SK-N-SH (cell line): ENCODE measurements around the gene RIMS4. TPM values are rescaled to one million over a fixed set of nuclear protein-coding genes. Genes with fewer than 3 reads are reported as not detected.

Experiments used
- CTCF ChIA-PET: fragments of 300-600, 350-600 bp; formaldehyde crosslinking; extraction: SDS; loops from one replicate; lab custom pipeline; 2021; lab: Yijun Ruan, JAX
- POLR2A ChIA-PET: fragments of 350-600 bp; sonication (Branson Sonifier 250); formaldehyde crosslinking; extraction: SDS; loops from one replicate; lab custom pipeline; 2020; ENCODE audit warnings: antibody characterized with exemption, inconsistent platforms; lab: Yijun Ruan, JAX
- DNase-seq: peaks from one replicate; pipeline ENCODE4 v3.0.0; 2012
- H2AFZ ChIP-seq: fragments of 200-600 bp; sonication (generic); 2 replicates; pipeline ENCODE4 v1.8.1; 2016; ENCODE audit warnings: antibody characterized with exemption, mild to moderate bottlenecking, low read depth
- H3F3A ChIP-seq: fragments of 200-600 bp; sonication (generic); replicated peaks from 2 replicates; pipeline ENCODE3; 2016; ENCODE audit warnings: antibody characterized with exemption, mild to moderate bottlenecking; ENCODE audit not compliant: insufficient read depth
- H3K27ac ChIP-seq, 2 experiments: fragments of 200-500 bp in 1 of 2; fragments of 200-600 bp in 1 of 2; sonication (Bioruptor generic) in 1 of 2; sonication (generic), shearing (Covaris generic) in 1 of 2; 2 replicates each; pipeline versions ENCODE4 v1.5.1 to v1.6.1; 2014 to 2016; ENCODE audit warnings: low read depth in 2 of 2, inconsistent platforms in 1 of 2, low read length in 1 of 2, mild to moderate bottlenecking in 1 of 2, mixed read lengths in 1 of 2
- H3K27me3 ChIP-seq: fragments of 200-600 bp; sonication (generic), shearing (Covaris generic); 2 replicates; pipeline ENCODE4 v1.6.1; 2016; ENCODE audit warnings: mixed run types; ENCODE audit not compliant: insufficient read depth
- H3K36me3 ChIP-seq, 2 experiments: fragments of 200-500 bp in 1 of 2; fragments of 200-600 bp in 1 of 2; sonication (Bioruptor generic) in 1 of 2; sonication (generic) in 1 of 2; replicated peaks in 1 of 2; 2 replicates each; pipeline versions ENCODE3 to v1.5.1; 2014 to 2016; ENCODE audit warnings: low read length in 1 of 2, mild to moderate bottlenecking in 1 of 2; ENCODE audit not compliant: insufficient read depth in 2 of 2, control insufficient read depth in 1 of 2
- H3K4me1 ChIP-seq, 2 experiments: fragments of 200-500 bp in 1 of 2; fragments of 200-600 bp in 1 of 2; sonication (Bioruptor generic) in 1 of 2; sonication (generic), shearing (Covaris generic) in 1 of 2; 2 replicates each; pipeline versions ENCODE4 v1.5.1 to v1.6.1; 2014 to 2016; ENCODE audit warnings: low read depth in 1 of 2, low read length in 1 of 2, mixed run types in 1 of 2; ENCODE audit not compliant: insufficient read depth in 2 of 2, control insufficient read depth in 1 of 2
- H3K4me2 ChIP-seq: fragments of 200-600 bp; sonication (generic), shearing (Covaris generic); 2 replicates; pipeline ENCODE4 v1.6.1; 2017; ENCODE audit warnings: mixed run types
- H3K4me3 ChIP-seq, 2 experiments: fragments of 200-500 bp in 1 of 2; fragments of 200-600 bp in 1 of 2; sonication (Bioruptor generic) in 1 of 2; sonication (generic), shearing (Covaris generic) in 1 of 2; 2 replicates each; pipeline versions ENCODE4 v1.5.1 to v1.8.1; 2014 to 2016; ENCODE audit warnings: low read depth in 2 of 2, inconsistent platforms in 1 of 2, low read length in 1 of 2, mild to moderate bottlenecking in 1 of 2, mixed read lengths in 1 of 2, moderate library complexity in 1 of 2
- H3K79me2 ChIP-seq: fragments of 200-600 bp; sonication (generic); 2 replicates; pipeline ENCODE4 v1.8.1; 2017; ENCODE audit warnings: mild to moderate bottlenecking; ENCODE audit not compliant: insufficient read depth
- H3K9ac ChIP-seq: fragments of 200-600 bp; sonication (generic); 2 replicates; pipeline ENCODE4 v1.6.1; 2017; ENCODE audit warnings: mixed run types
- H3K9me2 ChIP-seq: fragments of 200-600 bp; sonication (generic); 2 replicates; pipeline ENCODE4 v1.6.1; 2017; ENCODE audit warnings: mixed run types
- H3K9me3 ChIP-seq: fragments of 200-600 bp; sonication (generic); 2 replicates; pipeline ENCODE4 v1.6.1; 2017; ENCODE audit warnings: mixed run types, mild to moderate bottlenecking, moderate library complexity
- H4K20me1 ChIP-seq: fragments of 200-600 bp; sonication (generic); 2 replicates; pipeline ENCODE4 v1.6.1; 2017; ENCODE audit warnings: mild to moderate bottlenecking, mixed run types; ENCODE audit not compliant: insufficient read depth
- ELF1 ChIP-seq: IDR thresholded peaks from 2 replicates; pipeline ENCODE4 v1.4.0; 2012
- FOXM1 ChIP-seq: IDR thresholded peaks from 2 replicates; pipeline ENCODE4 v1.4.0; 2012; ENCODE audit warnings: low read depth, mild to moderate bottlenecking
- GABPA ChIP-seq: IDR thresholded peaks from 2 replicates; pipeline ENCODE4 v1.4.0; 2012; ENCODE audit warnings: low read depth, mild to moderate bottlenecking
- MXI1 ChIP-seq: IDR thresholded peaks from 2 replicates; pipeline ENCODE4 v1.6.1; 2012; ENCODE audit warnings: mild to moderate bottlenecking, low read depth, low read length, improper control_type of control experiment
- NFIC ChIP-seq: IDR thresholded peaks from 2 replicates; pipeline ENCODE4 v1.4.0; 2012; ENCODE audit warnings: borderline replicate concordance
- NRF1 ChIP-seq: IDR thresholded peaks from 2 replicates; pipeline ENCODE4 v1.6.1; 2012; ENCODE audit warnings: low read depth, mild to moderate bottlenecking, low read length
- RAD21 ChIP-seq: IDR thresholded peaks from 2 replicates; pipeline ENCODE4 v1.6.1; 2012; ENCODE audit warnings: mild to moderate bottlenecking, low read length
- TAF1 ChIP-seq: IDR thresholded peaks from 2 replicates; pipeline ENCODE4 v1.6.1; 2012; ENCODE audit warnings: low read depth, mild to moderate bottlenecking, low read length, moderate library complexity, borderline replicate concordance
- USF1 ChIP-seq: IDR thresholded peaks from 2 replicates; pipeline ENCODE4 v1.4.0; 2012; ENCODE audit warnings: low read depth, borderline replicate concordance
- YY1 ChIP-seq: IDR thresholded peaks from 2 replicates; pipeline ENCODE4 v1.4.0; 2012; ENCODE audit warnings: low read depth, mild to moderate bottlenecking
- WGBS: methylation state at CpG from one replicate; pipeline ENCODE4 v1.1.6; 2017; ENCODE audit warnings: low lambda C conversion rate; 5-methylcytosine and 5-hydroxymethylcytosine counted together
- polyA plus RNA-seq, 3 experiments: library from polyadenylated mRNA; depleted of rRNA; stranded (reverse); fragments of >200 nt; gene quantifications; 2 replicates each; pipeline ENCODE4 v1.2.3, GENCODE V29; 2012
- TF ChIP-seq, protein P1 (sequence below): fragments of 150-350 bp; IDR thresholded peaks from 2 replicates; pipeline ENCODE4 v1.6.1; 2017; ENCODE audit warnings: antibody characterized with exemption, low read length, low read depth, borderline replicate concordance
- TF ChIP-seq, protein P2 (sequence below): IDR thresholded peaks from 2 replicates; pipeline ENCODE4 v1.6.1; 2012; ENCODE audit warnings: mild to moderate bottlenecking, low read depth, low read length, moderate library complexity

Gene RIMS4
- polyA plus RNA-seq, 1 of the 3 experiments (the other 2 are of a cell fraction): 0.13 TPM

DNA sequence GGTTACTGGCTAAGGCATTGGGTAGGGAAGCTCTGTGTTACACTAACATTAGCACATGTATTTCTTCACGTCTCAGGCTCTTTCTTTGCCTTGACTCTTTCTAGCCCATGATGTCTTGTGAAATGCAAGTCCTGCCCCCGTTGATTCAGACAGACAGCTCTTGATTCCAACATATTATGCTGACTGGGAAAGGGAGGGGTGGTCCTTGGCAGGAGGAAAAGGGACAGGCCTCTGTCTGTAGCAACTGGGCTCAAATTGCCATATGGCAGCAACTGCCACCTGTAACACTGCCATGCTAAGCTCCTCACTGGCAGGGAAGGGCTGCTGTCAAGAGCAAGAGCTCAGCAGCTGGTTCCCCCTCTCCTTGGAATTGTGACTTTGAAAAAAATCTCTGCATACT is 70.4 kb downstream of the RIMS4 start:
- Histone ChIP-seq H3K9ac (no peak overlapping the region), H3K4me1 (peaks cover 0 to 29% of the 10 kb centered on the region in 2 experiments; a peak in 1 of 4 replicates), H3K79me2 (no peaks in the 10 kb centered on the region), H3K4me2 (no peak overlapping the region), H3K27ac (peak overlapping the region in 1 of 2 experiments; percentile 9; a peak in 1 of 4 replicates), H3K9me3 (no peaks in the 10 kb centered on the region), H3K9me2 (no peaks in the 10 kb centered on the region), H3K4me3 (no peak overlapping the region), H3K27me3 (peaks cover 8% of the 10 kb centered on the region; the same call in 1 of the 2 replicates), H4K20me1 (no peaks in the 10 kb centered on the region), H2AFZ (no peak overlapping the region), H3K36me3 (no peaks in the 10 kb centered on the region), H3F3A (no peaks in the 10 kb centered on the region)
- ChIA-PET CTCF (interaction anchor here (0.6 to 4.7 kb wide), 4 partner anchors 22 to 56 kb away, joined by 3 to 63 read pairs (median 4); no protein-coding TSS in a partner anchor), POLR2A (no interaction called here)
- 50% methylated on average over 2 of the region's 2 CpGs for WGBS
- DNase-seq: no peak
- TF ChIP-seq, protein P1, sequence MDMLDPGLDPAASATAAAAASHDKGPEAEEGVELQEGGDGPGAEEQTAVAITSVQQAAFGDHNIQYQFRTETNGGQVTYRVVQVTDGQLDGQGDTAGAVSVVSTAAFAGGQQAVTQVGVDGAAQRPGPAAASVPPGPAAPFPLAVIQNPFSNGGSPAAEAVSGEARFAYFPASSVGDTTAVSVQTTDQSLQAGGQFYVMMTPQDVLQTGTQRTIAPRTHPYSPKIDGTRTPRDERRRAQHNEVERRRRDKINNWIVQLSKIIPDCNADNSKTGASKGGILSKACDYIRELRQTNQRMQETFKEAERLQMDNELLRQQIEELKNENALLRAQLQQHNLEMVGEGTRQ: no peak
- TF ChIP-seq NFIC (no peak), RAD21 (no peak), FOXM1 (no peak), YY1 (no peak), NRF1 (no peak), TAF1 (no peak)
- TF ChIP-seq, protein P2, sequence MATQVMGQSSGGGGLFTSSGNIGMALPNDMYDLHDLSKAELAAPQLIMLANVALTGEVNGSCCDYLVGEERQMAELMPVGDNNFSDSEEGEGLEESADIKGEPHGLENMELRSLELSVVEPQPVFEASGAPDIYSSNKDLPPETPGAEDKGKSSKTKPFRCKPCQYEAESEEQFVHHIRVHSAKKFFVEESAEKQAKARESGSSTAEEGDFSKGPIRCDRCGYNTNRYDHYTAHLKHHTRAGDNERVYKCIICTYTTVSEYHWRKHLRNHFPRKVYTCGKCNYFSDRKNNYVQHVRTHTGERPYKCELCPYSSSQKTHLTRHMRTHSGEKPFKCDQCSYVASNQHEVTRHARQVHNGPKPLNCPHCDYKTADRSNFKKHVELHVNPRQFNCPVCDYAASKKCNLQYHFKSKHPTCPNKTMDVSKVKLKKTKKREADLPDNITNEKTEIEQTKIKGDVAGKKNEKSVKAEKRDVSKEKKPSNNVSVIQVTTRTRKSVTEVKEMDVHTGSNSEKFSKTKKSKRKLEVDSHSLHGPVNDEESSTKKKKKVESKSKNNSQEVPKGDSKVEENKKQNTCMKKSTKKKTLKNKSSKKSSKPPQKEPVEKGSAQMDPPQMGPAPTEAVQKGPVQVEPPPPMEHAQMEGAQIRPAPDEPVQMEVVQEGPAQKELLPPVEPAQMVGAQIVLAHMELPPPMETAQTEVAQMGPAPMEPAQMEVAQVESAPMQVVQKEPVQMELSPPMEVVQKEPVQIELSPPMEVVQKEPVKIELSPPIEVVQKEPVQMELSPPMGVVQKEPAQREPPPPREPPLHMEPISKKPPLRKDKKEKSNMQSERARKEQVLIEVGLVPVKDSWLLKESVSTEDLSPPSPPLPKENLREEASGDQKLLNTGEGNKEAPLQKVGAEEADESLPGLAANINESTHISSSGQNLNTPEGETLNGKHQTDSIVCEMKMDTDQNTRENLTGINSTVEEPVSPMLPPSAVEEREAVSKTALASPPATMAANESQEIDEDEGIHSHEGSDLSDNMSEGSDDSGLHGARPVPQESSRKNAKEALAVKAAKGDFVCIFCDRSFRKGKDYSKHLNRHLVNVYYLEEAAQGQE: no peak

DNA sequence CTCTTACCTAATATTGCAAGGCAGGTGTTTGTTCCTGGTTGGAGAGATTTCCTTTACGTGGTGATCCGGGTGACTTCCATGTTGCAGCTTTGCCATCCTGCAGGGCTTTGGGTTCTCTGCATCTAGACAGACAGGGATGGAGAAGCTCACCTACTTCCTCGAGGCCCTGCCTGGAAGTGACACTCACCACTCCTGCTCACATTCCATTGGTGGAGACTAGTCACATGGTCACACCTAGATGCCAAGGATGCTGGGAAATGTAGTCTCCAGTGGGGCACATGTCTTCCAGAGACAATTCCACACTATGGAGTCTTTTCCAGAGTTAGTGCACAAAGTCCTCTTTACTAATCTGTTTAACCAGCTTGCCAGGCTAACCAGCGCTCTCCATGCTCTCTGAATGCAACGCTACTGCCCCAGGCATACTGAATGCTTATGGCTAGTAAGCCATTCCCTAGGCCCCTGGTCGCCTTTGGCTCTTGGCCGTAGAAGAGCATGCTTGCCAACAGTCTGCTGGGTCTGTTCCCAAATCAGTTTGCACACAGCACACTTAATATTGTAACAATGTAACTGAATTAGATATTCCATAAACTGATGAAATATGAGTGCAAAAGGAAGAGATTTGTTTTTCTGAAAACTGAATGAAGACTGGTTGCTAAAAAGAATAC is 71.4 kb downstream of the RIMS4 start:
- H3K36me3 ChIP-seq: no peaks in the 10 kb centered on the region
- DNase-seq: peak; percentile 88
- no peaks in the 10 kb centered on the region for H3K9me2 ChIP-seq
- 53% methylated on average over 7 of the region's 7 CpGs for WGBS
- no peak overlapping the region for H3K9ac ChIP-seq
- peak overlapping the region in 1 of 2 experiments; percentile 62; a peak in 2 of 4 replicates for H3K27ac ChIP-seq
- H3K4me1 ChIP-seq: peaks cover 0 to 29% of the 10 kb centered on the region in 2 experiments; a peak in 2 of 4 replicates
- TF ChIP-seq MXI1 (peak; percentile 46; the same call in 1 of the 2 replicates), ELF1 (peak; percentile 82), USF1 (peak; percentile 95), GABPA (peak; percentile 21; the same call in 1 of the 2 replicates), YY1 (no peak)
- TF ChIP-seq, protein P2: no peak
- TF ChIP-seq, protein P1: peak; percentile 73
- TF ChIP-seq, all 33 proteins: peak for 5
- Histone ChIP-seq H3F3A (no peaks in the 10 kb centered on the region), H3K4me2 (no peak overlapping the region), H2AFZ (no peak overlapping the region), H3K79me2 (no peaks in the 10 kb centered on the region), H3K27me3 (peaks cover 8% of the 10 kb centered on the region; the same call in 1 of the 2 replicates), H3K4me3 (peak overlapping the region in 1 of 2 experiments; percentile 40; a peak in 2 of 4 replicates), H4K20me1 (no peaks in the 10 kb centered on the region), H3K9me3 (no peaks in the 10 kb centered on the region)
- ChIA-PET POLR2A (no interaction called here), CTCF (interaction anchor here (1.0 to 4.7 kb wide), 6 partner anchors 9 to 128 kb away, joined by 3 to 63 read pairs (median 4); no protein-coding TSS in a partner anchor)
